GM12878 (cell line): ENCODE data around the gene DIP2C. TPM values are rescaled to one million over a fixed set of nuclear protein-coding genes. Genes with fewer than 3 reads are reported as not detected.

Experiments
- ATAC-seq: fragments of 200-7000 bp; cut with Tn5 transposase; 3 replicates; pipeline ENCODE4 v1.9.1; 2020; ENCODE audit warnings: mild to moderate bottlenecking, moderate library complexity
- BruUV-seq: library from RNA; stranded (reverse); fragments of 400-500 nt; replicated peaks from 2 replicates; lab custom pipeline; 2021; lab: Mats Ljungman, UMichigan
- CTCF ChIA-PET: fragments of 300-600 bp; sonication (Branson Sonifier 250); formaldehyde crosslinking; extraction: SDS; loops from one replicate; lab custom pipeline; 2021; ENCODE audit warnings: inconsistent platforms; lab: Yijun Ruan, JAX
- POLR2A ChIA-PET: fragments of 350-600 bp; formaldehyde crosslinking; extraction: SDS; loops from one replicate; lab custom pipeline; 2021; ENCODE audit warnings: inconsistent platforms; lab: Charles Lee
- RAD21 ChIA-PET: fragments of 300-600 bp; sonication (Branson Sonifier 250); formaldehyde crosslinking; loops from one replicate; lab custom pipeline; 2023; ENCODE audit warnings: antibody characterized with exemption; ENCODE audit not compliant: unreplicated experiment; lab: Charles Lee
- SMC1A ChIA-PET: fragments of 300-600 bp; sonication (Branson Sonifier 250); formaldehyde crosslinking; loops from one replicate; lab custom pipeline; 2023; ENCODE audit not compliant: unreplicated experiment, uncharacterized antibody; lab: Charles Lee
- DNase-seq: peaks from one replicate; pipeline ENCODE4 v3.0.0-alpha.2; 2011; ENCODE audit warnings: low read depth, low spot score
- FAIRE-seq: peaks from 3 replicates; lab custom pipeline; 2011; peaks lifted over from hg19 to GRCh38; lab: Jason Lieb, UNC
- H2AFZ ChIP-seq: 2 replicates; pipeline ENCODE4 v1.6.0; 2011; ENCODE audit warnings: low read depth, low read length, control low read depth; ENCODE audit not compliant: control insufficient read depth
- H3K27ac ChIP-seq: 2 replicates; pipeline ENCODE4 v1.5.1; 2011; ENCODE audit warnings: control low read depth; ENCODE audit not compliant: control insufficient read depth, insufficient read depth
- H3K27me3 ChIP-seq, 2 experiments: replicated peaks in 1 of 2; 2 replicates each; pipeline versions ENCODE4 v1.6.0 to v1.6.1; 2011; ENCODE audit warnings: low read length in 1 of 2; ENCODE audit not compliant: control insufficient read depth in 2 of 2, insufficient read depth in 2 of 2
- H3K36me3 ChIP-seq, 2 experiments: 2 replicates each; pipeline ENCODE4 v1.5.1; 2011; ENCODE audit warnings: low read length in 1 of 2; ENCODE audit not compliant: control insufficient read depth in 2 of 2, insufficient read depth in 2 of 2
- H3K4me1 ChIP-seq: 2 replicates; pipeline ENCODE4 v1.6.1; 2011; ENCODE audit warnings: mild to moderate bottlenecking, low read length, moderate library complexity, mixed read lengths; ENCODE audit not compliant: control insufficient read depth, insufficient read depth
- H3K4me2 ChIP-seq: 2 replicates; pipeline ENCODE4 v1.6.0; 2011; ENCODE audit warnings: control low read depth; ENCODE audit not compliant: control insufficient read depth, insufficient read depth
- H3K4me3 ChIP-seq: fragments of 200-600 bp; sonication (generic); 2 replicates; pipeline ENCODE4 v1.5.1; 2016
- H3K79me2 ChIP-seq: 2 replicates; pipeline ENCODE4 v1.6.0; 2011; ENCODE audit warnings: low read length; ENCODE audit not compliant: control insufficient read depth, insufficient read depth
- H3K9ac ChIP-seq: 2 replicates; pipeline ENCODE4 v1.8.0; 2011; ENCODE audit warnings: low read length, control low read depth, mixed read lengths; ENCODE audit not compliant: control insufficient read depth, insufficient read depth
- H3K9me3 ChIP-seq: replicated peaks from 3 replicates; pipeline ENCODE4 v1.5.1; 2011; ENCODE audit warnings: mild to moderate bottlenecking, low read length; ENCODE audit not compliant: control insufficient read depth, insufficient read depth
- H4K20me1 ChIP-seq: 2 replicates; pipeline ENCODE4 v1.6.0; 2011; ENCODE audit not compliant: control insufficient read depth, insufficient read depth
- ATF2 ChIP-seq: IDR thresholded peaks from 2 replicates; pipeline ENCODE4 v1.6.1; 2012; ENCODE audit warnings: low read length, inconsistent platforms
- ATF3 ChIP-seq: IDR thresholded peaks from 2 replicates; pipeline ENCODE4 v1.6.1; 2011; ENCODE audit warnings: low read depth, mild to moderate bottlenecking, low read length, moderate library complexity, borderline replicate concordance; ENCODE audit errors: extremely low read depth
- BCLAF1 ChIP-seq: fragments of 450-650 bp; IDR thresholded peaks from 2 replicates; pipeline ENCODE4 v1.6.1; 2017; ENCODE audit warnings: antibody characterized with exemption, mild to moderate bottlenecking, moderate library complexity
- BMI1 ChIP-seq: fragments of 450-650 bp; IDR thresholded peaks from 2 replicates; pipeline ENCODE4 v1.6.1; 2016; ENCODE audit warnings: mild to moderate bottlenecking, moderate library complexity, borderline replicate concordance
- CBX5 ChIP-seq: sonication (generic); IDR thresholded peaks from 2 replicates; pipeline ENCODE4 v1.6.1; 2016; ENCODE audit warnings: low read depth, moderate library complexity, mild to moderate bottlenecking, inconsistent platforms
- ELK1 ChIP-seq: IDR thresholded peaks from 2 replicates; pipeline ENCODE4 v1.6.1; 2012; ENCODE audit warnings: low read depth, low read length, improper control_type of control experiment
- HSF1 ChIP-seq: fragments of 150-350 bp; IDR thresholded peaks from 2 replicates; pipeline ENCODE4 v1.6.1; 2014; ENCODE audit warnings: mild to moderate bottlenecking, low read depth, low read length
- NR2C1 ChIP-seq: fragments of 450-650 bp; IDR thresholded peaks from 2 replicates; pipeline ENCODE4 v1.6.1; 2017; ENCODE audit warnings: antibody characterized with exemption, mild to moderate bottlenecking, moderate library complexity
- POU2F2 ChIP-seq: IDR thresholded peaks from 3 replicates; pipeline ENCODE4 v1.6.1; 2011; ENCODE audit warnings: low read depth, mild to moderate bottlenecking, low read length, borderline replicate concordance
- RB1 ChIP-seq: fragments of 450-650 bp; formaldehyde crosslinking; IDR thresholded peaks from 2 replicates; pipeline ENCODE4 v1.6.1; 2017; ENCODE audit warnings: mild to moderate bottlenecking, borderline replicate concordance
- SRF ChIP-seq, 2 experiments: IDR thresholded peaks; 2 replicates each; pipeline ENCODE4 v1.6.1; 2011; ENCODE audit warnings: low read depth in 2 of 2, low read length in 2 of 2, mild to moderate bottlenecking in 1 of 2, moderate library complexity in 1 of 2
- STAT1 ChIP-seq: fragments of 450-650 bp; conservative IDR thresholded peaks from 2 replicates; pipeline ENCODE4 v1.6.1; 2014; ENCODE audit warnings: antibody characterized with exemption, mild to moderate bottlenecking
- TARDBP ChIP-seq: IDR thresholded peaks from 2 replicates; pipeline ENCODE4 v1.6.1; 2016; ENCODE audit warnings: borderline replicate concordance
- YY1 ChIP-seq: IDR thresholded peaks from 2 replicates; pipeline ENCODE4 v1.6.1; 2011; ENCODE audit warnings: low read depth, mild to moderate bottlenecking, low read length
- WGBS: methylation state at CpG from one replicate; pipeline ENCODE4 v1.1.6; 2016; ENCODE audit warnings: low lambda C conversion rate; ENCODE audit not compliant: insufficient replicate concordance, insufficient coverage; ENCODE audit errors: missing lambda C conversion rate; 5-methylcytosine and 5-hydroxymethylcytosine counted together
- in situ Hi-C: fragments of 300-500 bp; cut with MboI; formaldehyde crosslinking; loops from 9 replicates; pipeline ENCODE4 v1.14.3; 2018; ENCODE audit warnings: mixed read lengths
- intact Hi-C: fragments of 100-400 bp; cut with micrococcal nuclease; formaldehyde crosslinking; loops from one replicate; pipeline ENCODE4 v1.14.2; 2022; ENCODE audit not compliant: unreplicated experiment
- polyA plus RNA-seq, 11 experiments: library from polyadenylated mRNA; depleted of rRNA in 4 of 11; unstranded in 6 of 11; stranded (reverse) in 5 of 11; fragments of >200 nt; fragmentation: Nextera tagmentation in 4 of 11; fragmentation: Illumina TruSeq in 1 of 11; extraction: Ambion mirVana in 4 of 11; extraction: Trizol in 1 of 11; gene quantifications; 1 replicate in 1 of 11; 2 replicates in 10 of 11; pipeline versions ENCODE4 v1.2.1 to v1.2.3, GENCODE V29; 2011 to 2016; ENCODE audit warnings: inconsistent platforms in 2 of 11, missing spikeins in 2 of 11, low read depth in 1 of 11
- total RNA-seq, 4 experiments: library from RNA; depleted of rRNA in 3 of 4; stranded (reverse); fragments of >200 nt in 3 of 4; fragmentation: Illumina TruSeq in 1 of 4; extraction: Trizol in 1 of 4; gene quantifications; 2 replicates each; pipeline versions ENCODE4 v1.2.1 to v1.2.3, GENCODE V29; 2013 to 2021

The DIP2C gene
- total and polyA plus RNA-seq, 10 of the 15 experiments (the other 5 are each of a cell fraction or from before 2014, with no cell fraction given) = 0.01 to 0.10 (median 0.06) TPM

- intact Hi-C loops = no loop called here
- no peaks in the 10 kb centered on the region for H3K79me2 ChIP-seq
- no peaks in the 10 kb centered on the region for H3K27me3 ChIP-seq
- no TSS peak for BruUV-seq
- H3K9me3 ChIP-seq = no peaks in the 10 kb centered on the region
- ChIA-PET POLR2A (no interaction called here), SMC1A (no interaction called here), CTCF (no interaction called here), RAD21 (no interaction called here)
- no peak overlapping the region for H3K4me2 ChIP-seq
- H2AFZ ChIP-seq = no peak overlapping the region
- no peak overlapping the region for H3K4me3 ChIP-seq
- WGBS = 76% methylated on average over 17 of the region's 17 CpGs
- TF ChIP-seq ATF2 (no peak), NR2C1 (no peak), TARDBP (no peak), BMI1 (no peak), POU2F2 (no peak), BCLAF1 (no peak), SRF (IDR thresholded peaks at IDR 0.05; ENCODE audit: low read depth in 2 of 2, low read length in 2 of 2) (no peak), RB1 (no peak), YY1 (no peak), HSF1 (no peak), CBX5 (no peak), ELK1 (no peak), STAT1 (no peak), ATF3 (no peak)
- no peak overlapping the region for H3K27ac ChIP-seq
- no peak overlapping the region for H3K9ac ChIP-seq
- H4K20me1 ChIP-seq = no peaks in the 10 kb centered on the region
- in situ Hi-C loops = no loop called here
- ATAC-seq = no peak
- no peak for DNase-seq
- no peaks in the 10 kb centered on the region for H3K4me1 ChIP-seq
- no peaks in the 10 kb centered on the region for H3K36me3 ChIP-seq
- no peak for FAIRE-seq
These were observed 252.4 kb downstream of the DIP2C start for GRCh38 chr10:436911-437665.
